Epithelial cell of prostate (primary cell): Measurements from ENCODE around the gene GPC5.
"Not testable (repeated sequence)": the region's sequence is repeated elsewhere in the genome, so short reads cannot be mapped to it uniquely, and the experiment has no call there.

Experiments used
- DNase-seq: peaks from one replicate; pipeline ENCODE4 v3.0.0-alpha.2; 2011; ENCODE audit warnings: low read depth, low spot score
- H3K27ac ChIP-seq: fragments of 450-650 bp; 2 replicates; pipeline ENCODE4 v1.5.1; 2017; ENCODE audit warnings: mild to moderate bottlenecking

Gene GPC5

GRCh38 chr13:92463134-92463533 lies 1064.7 kb downstream of the GPC5 start:
- DNase-seq: no peak
- H3K27ac ChIP-seq: no peak overlapping the region

- DNase-seq: no peak
Measured at GRCh38 chr13:92473765-92474475, 1075.5 kb downstream of the GPC5 start.

GRCh38 chr13:92480387-92480786 lies 1082.0 kb downstream of the GPC5 start:
- no peak for DNase-seq
- no peak overlapping the region for H3K27ac ChIP-seq

More at GRCh38 chr13:92473765-92474475, 1075.5 kb downstream of the GPC5 start:
- H3K27ac ChIP-seq: no peak overlapping the region

- H3K27ac ChIP-seq, DNase-seq: not testable (repeated sequence)
Measured at GRCh38 chr13:92482790-92483189, 1084.4 kb downstream of the GPC5 start.

GRCh38 chr13:92483894-92484293 lies 1085.5 kb downstream of the GPC5 start:
- no peak overlapping the region for H3K27ac ChIP-seq
- no peak for DNase-seq

GRCh38 chr13:92487238-92487637 lies 1088.8 kb downstream of the GPC5 start:
- no peak for DNase-seq
- no peak overlapping the region for H3K27ac ChIP-seq

GRCh38 chr13:92488249-92488852 lies 1089.9 kb downstream of the GPC5 start:
- no peak for DNase-seq
- no peak overlapping the region for H3K27ac ChIP-seq

- no peak overlapping the region for H3K27ac ChIP-seq
- no peak for DNase-seq
Measured at GRCh38 chr13:92491839-92492238, 1093.4 kb downstream of the GPC5 start.

- no peak for DNase-seq
- H3K27ac ChIP-seq: no peak overlapping the region
Measured at GRCh38 chr13:92494915-92495314, 1096.5 kb downstream of the GPC5 start.

GRCh38 chr13:92500192-92500591 lies 1101.8 kb downstream of the GPC5 start:
- H3K27ac ChIP-seq: no peak overlapping the region
- no peak for DNase-seq

- no peak for DNase-seq
Measured at GRCh38 chr13:92510416-92510815, 1112.0 kb downstream of the GPC5 start.

GRCh38 chr13:92512852-92513251 lies 1114.4 kb downstream of the GPC5 start:
- DNase-seq: no peak
- no peak overlapping the region for H3K27ac ChIP-seq

More at GRCh38 chr13:92510416-92510815, 1112.0 kb downstream of the GPC5 start:
- no peak overlapping the region for H3K27ac ChIP-seq

- H3K27ac ChIP-seq: no peak overlapping the region
- no peak for DNase-seq
Measured at GRCh38 chr13:92513672-92514071, 1115.3 kb downstream of the GPC5 start.

- DNase-seq: no peak
- no peak overlapping the region for H3K27ac ChIP-seq
Measured at GRCh38 chr13:92514420-92515125, 1116.2 kb downstream of the GPC5 start.

GRCh38 chr13:92516878-92517277 lies 1118.5 kb downstream of the GPC5 start:
- H3K27ac ChIP-seq, DNase-seq: not testable (repeated sequence)

GRCh38 chr13:92518622-92519021 lies 1120.2 kb downstream of the GPC5 start:
- H3K27ac ChIP-seq, DNase-seq: not testable (repeated sequence)

- no peak overlapping the region for H3K27ac ChIP-seq
- DNase-seq: no peak
Measured at GRCh38 chr13:92530364-92530763, 1131.9 kb downstream of the GPC5 start.

- no peak overlapping the region for H3K27ac ChIP-seq
- DNase-seq: no peak
Measured at GRCh38 chr13:92535222-92536006, 1137.0 kb downstream of the GPC5 start.

GRCh38 chr13:92537471-92537870 lies 1139.0 kb downstream of the GPC5 start:
- no peak for DNase-seq
- no peak overlapping the region for H3K27ac ChIP-seq

- no peak for DNase-seq
- no peak overlapping the region for H3K27ac ChIP-seq
Measured at GRCh38 chr13:92538164-92538563, 1139.7 kb downstream of the GPC5 start.
